GM19328 (cell line): ENCODE data around the gene PPP2R1A.

ENCODE experiments used
- ATAC-seq: cut with Tn5 transposase; IDR thresholded peaks from one replicate; pipeline ENCODE4 v1.9.1; 2021; ENCODE audit warnings: mild to moderate bottlenecking, moderate library complexity; ENCODE audit not compliant: unreplicated experiment

Gene PPP2R1A

GRCh38 chr19:52189735-52190486 lies at the start of gene PPP2R1A:
PPP2R1A (plus strand) TSS chr19:52190052; CDS start chr19:52190097, 45 bp downstream.
- peak; percentile 83 for ATAC-seq

DNA sequence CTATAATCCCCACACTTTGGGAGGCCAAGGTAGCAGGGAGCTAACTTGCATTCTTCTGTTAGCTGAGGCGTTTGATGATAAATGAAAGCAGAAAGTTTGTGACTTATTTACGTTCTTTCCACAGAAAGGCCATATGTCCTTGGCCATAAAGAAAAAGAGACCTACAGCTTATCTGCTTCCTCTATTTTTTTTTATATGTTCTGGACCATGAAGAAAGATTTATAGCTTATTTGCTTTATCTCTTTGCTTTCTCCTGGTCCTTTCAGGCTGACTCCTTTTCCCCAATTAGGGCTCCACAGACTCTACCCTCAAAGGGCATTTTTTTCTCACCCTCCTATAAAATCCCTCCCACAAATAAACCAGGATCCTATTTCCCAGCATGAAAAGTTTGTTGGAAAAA lies 48.6 kb upstream of the PPP2R1A start:
- ATAC-seq: no peak

- ATAC-seq: no peak
Observed at GRCh38 chr19:52142001-52142595, 47.8 kb upstream of the PPP2R1A start.

DNA sequence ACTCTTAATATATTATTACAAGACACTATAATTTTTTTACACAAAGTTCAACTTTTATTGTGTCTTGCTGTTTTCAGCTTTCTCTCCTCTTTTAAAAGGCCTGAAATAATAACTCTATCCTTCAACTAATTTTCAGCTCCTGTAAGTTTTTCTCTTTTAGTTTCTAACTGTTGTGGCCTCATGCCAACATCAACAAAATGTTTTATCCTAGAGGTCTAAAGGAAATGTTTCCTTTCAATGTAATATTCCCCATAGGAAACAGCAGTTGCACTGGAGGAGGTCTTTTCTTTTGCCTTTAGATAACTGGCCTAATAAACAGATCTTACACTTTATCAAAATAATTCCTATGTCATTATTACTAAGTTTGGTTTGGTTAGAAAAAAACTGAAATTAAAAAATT lies 41.6 kb upstream of the PPP2R1A start:
- ATAC-seq: no peak

- ATAC-seq: no peak
Observed at GRCh38 chr19:52155596-52156359, 34.1 kb upstream of the PPP2R1A start.

- ATAC-seq: no peak
Observed at GRCh38 chr19:52170304-52170703, 19.5 kb upstream of the PPP2R1A start.

DNA sequence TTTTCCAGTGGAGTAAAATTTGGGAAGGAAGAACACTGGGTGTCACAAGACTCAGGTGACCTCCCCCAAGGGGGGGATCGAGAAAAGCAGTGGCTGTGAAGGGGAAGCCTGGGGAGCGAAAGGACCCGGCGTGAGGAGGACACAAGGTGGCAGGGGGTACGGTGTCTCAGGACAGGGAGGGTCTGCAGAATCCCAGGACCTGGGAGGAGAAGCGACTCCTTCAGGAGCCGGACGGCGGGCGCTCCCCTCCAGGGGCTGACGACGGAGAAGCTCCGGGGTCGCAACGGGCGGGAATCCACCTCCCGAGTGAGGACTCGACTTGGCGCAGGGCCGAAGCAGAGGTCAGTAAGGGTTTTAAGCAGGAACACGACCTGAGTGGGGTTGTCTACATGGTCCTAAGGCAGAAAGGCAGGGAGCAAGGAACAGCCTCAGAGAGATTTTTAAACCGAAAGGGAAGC lies 19.0 kb upstream of the PPP2R1A start:
- peak; percentile 17 for ATAC-seq

DNA sequence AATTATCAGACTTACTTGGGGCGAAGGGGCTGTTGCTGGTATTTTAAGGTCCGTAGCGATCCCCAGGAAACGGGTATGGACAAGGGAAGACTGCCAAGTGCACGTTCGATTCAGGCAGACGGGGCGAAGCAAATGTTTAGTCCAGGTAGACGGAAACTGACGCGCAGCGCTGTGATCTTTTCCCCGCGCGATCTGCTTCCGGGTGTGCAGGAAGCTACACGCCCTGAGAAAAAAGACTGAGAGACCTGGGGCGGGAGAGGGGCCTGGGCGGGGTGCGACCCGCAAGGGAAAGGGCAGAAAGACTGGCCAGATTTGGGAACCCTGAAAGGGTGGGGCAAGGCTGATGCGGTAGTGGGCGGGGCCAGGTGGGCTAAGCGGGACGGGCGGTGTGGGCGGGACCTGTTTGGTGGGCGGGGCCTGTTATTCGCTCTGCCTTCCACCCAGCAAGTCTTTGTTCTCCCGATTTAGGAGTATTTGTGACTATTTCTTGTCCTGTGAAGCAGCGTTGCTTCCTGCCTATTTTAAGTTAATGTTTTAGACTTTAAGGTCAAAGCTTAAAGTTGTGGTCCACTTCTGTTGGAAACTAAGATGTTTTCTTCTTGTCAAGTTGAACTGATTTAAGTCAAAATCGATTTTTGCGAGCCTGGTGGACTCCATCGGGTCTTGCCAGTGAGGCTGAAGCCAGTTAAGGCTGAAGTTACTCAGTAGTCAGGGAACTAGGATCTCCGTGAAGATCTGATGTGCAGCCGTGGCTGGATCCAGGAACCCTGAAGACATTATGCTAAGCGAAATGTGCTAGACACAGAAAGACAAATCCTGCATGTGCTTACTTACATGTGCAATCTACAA lies 18.3 kb upstream of the PPP2R1A start, which contains the start of gene ZNF836:
Gene ZNF836, minus strand, starts transcription at position 301 of the 849 bp plus-strand sequence. CDS start 3,549 bp downstream, outside the sequence.
- peak; percentile 82 for ATAC-seq

- ATAC-seq: no peak
Observed at GRCh38 chr19:52172347-52172746, 17.5 kb upstream of the PPP2R1A start.

DNA sequence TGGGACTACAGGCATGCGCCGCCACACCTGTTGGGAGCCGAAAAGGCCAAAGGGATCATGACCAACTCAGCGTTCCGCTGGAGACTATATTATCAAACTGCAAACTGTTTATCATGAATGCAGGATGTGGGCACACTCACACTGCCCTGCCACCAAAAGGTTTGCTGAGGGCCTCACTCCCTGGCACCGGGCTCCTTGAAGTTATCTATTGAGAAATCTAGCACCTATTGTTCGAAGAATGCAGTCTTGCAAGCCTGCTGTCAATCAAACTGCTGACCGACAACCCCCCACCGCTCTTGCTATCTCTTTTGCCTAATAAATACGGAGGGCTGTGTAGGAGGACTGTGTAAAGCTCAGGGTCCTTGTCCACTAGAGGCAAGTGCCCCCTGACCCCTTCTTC lies 13.3 kb upstream of the PPP2R1A start:
- no peak for ATAC-seq

GRCh38 chr19:52187407-52187806 lies 2.4 kb upstream of the PPP2R1A start:
- ATAC-seq: no peak

GRCh38 chr19:52188822-52189734 lies 774 bp upstream of the PPP2R1A start:
- ATAC-seq: peak; percentile 1

- ATAC-seq: no peak
Observed at GRCh38 chr19:52190487-52191293, 838 bp downstream of the PPP2R1A start.

DNA sequence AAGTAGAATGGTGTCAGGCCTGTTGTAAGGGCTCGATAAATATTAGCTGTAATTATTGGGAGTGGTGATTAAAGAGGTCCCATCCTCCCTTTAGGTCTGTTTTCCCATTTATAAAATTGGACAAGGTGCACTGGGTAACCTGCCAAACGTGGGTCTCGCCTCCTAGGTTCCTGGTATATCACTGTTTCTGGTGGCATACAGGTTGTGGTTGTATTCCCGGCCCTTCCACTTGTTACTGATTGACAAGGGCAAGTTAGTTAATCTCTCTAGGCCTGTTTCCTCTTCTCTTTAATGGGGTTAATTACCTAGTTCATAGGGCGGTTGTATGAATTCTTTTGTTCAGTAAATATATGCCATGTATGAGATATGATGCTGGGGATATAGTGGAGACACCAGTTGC lies 1.5 kb downstream of the PPP2R1A start:
- no peak for ATAC-seq

DNA sequence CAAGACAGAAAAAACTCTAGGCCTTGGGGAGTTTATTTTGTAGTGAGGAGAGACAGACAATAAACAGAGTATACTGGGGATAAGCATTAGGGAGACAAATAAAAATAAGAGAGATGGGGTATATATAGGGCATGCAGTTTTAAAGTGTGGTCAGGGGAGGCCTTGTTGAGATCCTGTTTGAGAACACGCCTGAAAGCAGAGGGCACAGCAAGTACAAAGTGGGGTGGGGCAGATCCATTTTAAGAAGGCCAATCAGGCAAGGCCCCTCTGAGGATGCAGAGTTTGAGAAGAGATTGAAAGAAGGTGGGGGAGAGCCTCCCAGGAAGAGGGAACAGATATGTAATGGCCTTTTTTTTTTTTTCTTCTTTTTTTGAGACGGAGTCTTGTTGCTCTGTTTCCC lies 2.1 kb downstream of the PPP2R1A start:
- no peak for ATAC-seq

DNA sequence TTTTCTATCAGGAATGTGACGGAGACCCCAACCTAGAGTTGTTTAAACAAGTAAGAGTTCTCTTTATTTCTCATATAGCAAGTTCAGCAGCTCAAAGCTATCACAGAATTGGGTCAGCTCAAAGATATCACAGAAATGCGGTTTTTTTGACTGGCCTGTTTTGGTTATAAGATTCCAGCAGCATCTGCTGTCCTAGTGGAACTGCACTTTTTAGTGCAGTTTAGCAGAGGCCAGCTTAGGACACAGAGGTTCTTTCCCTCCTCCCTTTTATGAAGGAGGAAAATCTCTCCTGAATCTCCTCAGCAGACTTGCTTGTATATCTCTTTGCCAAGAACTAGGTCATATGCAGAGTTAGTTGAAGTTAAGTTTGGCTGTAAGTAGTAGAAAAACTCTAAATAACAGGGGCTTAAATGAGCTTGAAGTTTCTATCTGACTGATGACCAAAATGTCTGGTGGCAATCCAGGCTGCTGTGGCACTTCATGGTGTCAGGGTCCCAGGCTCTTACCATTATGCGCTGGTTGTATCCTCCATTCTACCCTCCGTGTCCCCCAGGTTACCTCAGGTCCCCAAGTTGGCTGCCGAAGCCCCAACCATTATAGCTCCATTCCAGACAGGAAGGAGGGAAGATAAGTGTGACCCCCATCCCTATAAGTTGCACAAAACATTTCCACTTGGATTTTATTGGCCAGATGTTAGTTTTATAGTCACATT lies 6.6 kb downstream of the PPP2R1A start:
- no peak for ATAC-seq

- no peak for ATAC-seq
Observed at GRCh38 chr19:52197964-52198363, 8.1 kb downstream of the PPP2R1A start.

GRCh38 chr19:52198678-52199077 lies 8.8 kb downstream of the PPP2R1A start:
- ATAC-seq: no peak
